Peyer's patch (tissue), 4 donors: ENCODE results near the gene NAA25.

Experiments
- CTCF ChIP-seq, 6 experiments: fragments of 450-650 bp in 4 of 6; fragments of 200-600 bp in 2 of 6; sonication (generic) in 1 of 6; IDR thresholded peaks; one replicate each; pipeline ENCODE4 v1.5.1; 2017 to 2019; ENCODE audit warnings: antibody characterized with exemption in 6 of 6, mild to moderate bottlenecking in 3 of 6, moderate library complexity in 1 of 6
- POLR2A ChIP-seq, 2 donors: fragments of 450-650 bp; IDR thresholded peaks; one replicate each; pipeline ENCODE4 v1.5.1; 2017; ENCODE audit warnings: antibody characterized with exemption in 2 of 2, mild to moderate bottlenecking in 2 of 2, moderate library complexity in 2 of 2

- no peak for TF ChIP-seq CTCF (IDR thresholded peaks at IDR 0.05)
- no peak for TF ChIP-seq POLR2A (IDR thresholded peaks at IDR 0.05)
Observed at GRCh38 chr12:112107306-112108201, 1.0 kb downstream of the NAA25 start.
